GM04504 (cell line): ENCODE results near the gene PAMR1.

Source experiments
- DNase-seq: peaks from one replicate; pipeline ENCODE4 v3.0.0-alpha.2; 2012; ENCODE audit warnings: low read depth

PAMR1 gene

GRCh38 chr11:35402751-35403660 lies 122.4 kb downstream of the PAMR1 start:
- DNase-seq, result no peak

GRCh38 chr11:35398881-35399280 lies 126.5 kb downstream of the PAMR1 start:
- no peak for DNase-seq

GRCh38 chr11:35394941-35395340 lies 130.5 kb downstream of the PAMR1 start:
- DNase-seq, result no peak

- no peak for DNase-seq
These were observed 132.3 kb downstream of the PAMR1 start for GRCh38 chr11:35393098-35393497.

GRCh38 chr11:35391922-35392688 lies 133.3 kb downstream of the PAMR1 start:
- peak; percentile 57 for DNase-seq

GRCh38 chr11:35390737-35391682 lies 134.4 kb downstream of the PAMR1 start:
- DNase-seq, result no peak

GRCh38 chr11:35389897-35390465 lies 135.4 kb downstream of the PAMR1 start:
- no peak for DNase-seq

- DNase-seq, result no peak
These were observed 136.3 kb downstream of the PAMR1 start for GRCh38 chr11:35389112-35389511.

GRCh38 chr11:35388061-35388460 lies 137.4 kb downstream of the PAMR1 start:
- DNase-seq, result no peak

- DNase-seq, result no peak
These were observed 138.1 kb downstream of the PAMR1 start for GRCh38 chr11:35387111-35387982.

- DNase-seq, result no peak
These were observed 141.5 kb downstream of the PAMR1 start for GRCh38 chr11:35383953-35384352.
